Activated CD8-positive, alpha-beta memory T cell treated with anti-CD3 and anti-CD28 coated beads, Interleukin-2, amount 50 U/mL, for 48 hours (primary cell): Measurements from ENCODE around the gene NFKBIZ.
A peak's percentile ranks its signal among the peaks of the same experiment; 100 is the strongest.

Experiments used
- DNase-seq: peaks from one replicate; pipeline ENCODE4 v3.0.0-alpha.2; 2020

NFKBIZ gene

DNA sequence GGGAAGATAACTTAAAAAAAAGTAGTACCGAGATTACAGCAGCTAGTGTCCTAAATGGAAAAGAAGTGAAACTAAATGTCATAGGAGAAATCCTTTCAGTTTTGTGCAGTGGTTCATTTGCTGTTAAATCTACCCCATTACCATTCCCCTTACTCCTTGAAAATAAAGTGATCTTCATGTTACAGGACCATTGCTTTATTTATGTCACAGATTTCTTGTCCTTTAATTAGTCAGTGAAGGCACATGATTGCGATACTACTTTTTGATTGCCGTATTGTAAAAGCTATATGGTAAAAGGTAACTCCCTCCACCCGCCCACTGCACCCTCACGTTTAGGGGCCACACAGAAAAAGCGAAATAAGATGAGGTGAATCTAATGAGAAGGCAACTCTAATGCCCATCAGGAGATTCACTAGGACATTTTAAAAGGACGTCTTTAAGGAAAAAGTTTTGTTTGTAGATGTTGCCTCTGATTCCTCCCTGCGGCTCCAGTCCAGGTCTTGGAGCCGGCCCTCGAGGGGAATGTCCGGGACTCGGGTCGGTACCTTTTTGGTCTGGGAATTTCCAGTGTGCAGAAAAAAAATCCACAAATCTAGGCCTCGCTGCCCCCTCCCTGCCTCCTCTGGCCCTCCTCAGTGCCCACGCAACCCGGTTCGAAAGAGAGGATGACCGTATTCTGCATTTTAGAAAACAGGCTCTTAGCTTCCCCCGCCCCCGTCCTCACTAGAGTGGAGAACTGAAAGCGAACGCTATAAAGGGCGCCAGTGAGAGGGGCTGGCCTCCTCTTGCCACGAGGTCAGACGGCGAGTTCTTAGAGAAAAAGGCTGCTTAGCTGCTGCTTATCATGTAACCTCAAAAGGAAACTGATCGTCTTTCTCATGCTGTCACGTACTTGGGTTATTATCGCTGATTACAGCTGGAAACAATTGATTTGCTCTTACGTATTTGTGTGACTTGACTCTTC, 21.8 kb upstream of the NFKBIZ start:
- DNase-seq = peak; percentile 88

GRCh38 chr3:101828276-101828675, 21.0 kb upstream of the NFKBIZ start:
- no peak for DNase-seq

GRCh38 chr3:101828691-101829436, 20.4 kb upstream of the NFKBIZ start:
- peak; percentile 71 for DNase-seq

GRCh38 chr3:101829437-101829830, 19.9 kb upstream of the NFKBIZ start:
- no peak for DNase-seq

- DNase-seq = no peak
These were observed 19.4 kb upstream of the NFKBIZ start for GRCh38 chr3:101829874-101830273.

GRCh38 chr3:101833446-101833974, 15.8 kb upstream of the NFKBIZ start:
- DNase-seq = no peak

GRCh38 chr3:101835676-101836075, 13.6 kb upstream of the NFKBIZ start:
- no peak for DNase-seq

DNA sequence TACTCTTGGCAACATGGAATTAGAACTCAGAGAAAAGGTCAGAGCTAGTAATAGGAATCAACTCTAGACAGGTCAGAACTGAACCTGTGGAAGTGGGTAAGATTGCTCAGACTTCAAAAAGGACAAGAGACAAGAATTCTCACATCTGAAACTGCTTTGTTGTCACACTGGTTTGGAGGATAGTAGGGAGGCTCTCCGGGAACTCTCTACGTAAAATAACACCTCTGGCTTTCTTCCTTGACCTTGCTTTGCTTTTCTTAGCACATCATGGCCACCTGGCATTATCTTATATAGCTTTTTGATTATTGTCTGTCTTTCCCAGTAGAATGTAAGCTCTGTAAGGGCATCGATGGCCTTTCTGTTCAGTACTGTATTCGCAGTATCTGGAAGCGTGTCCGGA, 13.2 kb upstream of the NFKBIZ start:
- no peak for DNase-seq

- no peak for DNase-seq
These were observed 12.4 kb upstream of the NFKBIZ start for GRCh38 chr3:101836652-101837598.

DNA sequence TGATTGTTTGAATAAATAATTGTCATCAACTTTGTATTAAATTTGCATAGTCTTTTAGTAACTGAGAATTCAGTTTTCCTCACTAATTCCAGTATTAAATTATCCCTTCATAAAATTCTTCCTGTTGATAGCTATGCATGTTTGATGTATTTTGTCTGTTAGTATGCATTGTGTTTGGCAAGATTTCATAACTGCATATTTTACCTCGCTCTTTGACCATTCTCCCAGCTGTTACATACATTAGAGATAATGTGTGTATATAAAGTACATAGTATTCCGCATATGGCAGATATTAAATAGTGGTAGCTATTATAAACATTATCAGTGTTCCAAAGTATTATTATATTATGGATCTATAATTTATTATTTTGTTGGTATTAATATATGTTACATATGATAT, 10.6 kb upstream of the NFKBIZ start:
- no peak for DNase-seq

- DNase-seq = no peak
These were observed 9.2 kb upstream of the NFKBIZ start for GRCh38 chr3:101840066-101840465.

GRCh38 chr3:101842245-101842934, 6.9 kb upstream of the NFKBIZ start:
- no peak for DNase-seq

DNA sequence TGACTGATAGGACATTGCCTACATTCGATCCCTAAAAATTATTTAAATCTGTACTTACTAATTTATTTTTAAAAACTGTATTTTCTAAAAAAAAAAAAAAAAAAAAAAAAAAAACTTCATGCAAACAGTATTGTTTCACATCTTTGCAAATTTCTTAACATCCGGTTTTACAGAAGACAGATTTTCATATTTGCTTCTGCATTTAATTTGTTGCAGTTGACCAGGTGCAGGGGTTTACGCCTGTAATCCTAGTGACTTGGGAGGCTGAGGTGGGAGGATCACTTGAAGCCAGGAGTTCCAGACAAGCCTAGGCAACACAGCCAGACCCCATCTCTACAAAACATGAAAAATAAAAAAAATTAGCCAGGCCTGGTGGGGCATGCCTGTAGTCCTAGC, 6.4 kb upstream of the NFKBIZ start:
- no peak for DNase-seq

DNA sequence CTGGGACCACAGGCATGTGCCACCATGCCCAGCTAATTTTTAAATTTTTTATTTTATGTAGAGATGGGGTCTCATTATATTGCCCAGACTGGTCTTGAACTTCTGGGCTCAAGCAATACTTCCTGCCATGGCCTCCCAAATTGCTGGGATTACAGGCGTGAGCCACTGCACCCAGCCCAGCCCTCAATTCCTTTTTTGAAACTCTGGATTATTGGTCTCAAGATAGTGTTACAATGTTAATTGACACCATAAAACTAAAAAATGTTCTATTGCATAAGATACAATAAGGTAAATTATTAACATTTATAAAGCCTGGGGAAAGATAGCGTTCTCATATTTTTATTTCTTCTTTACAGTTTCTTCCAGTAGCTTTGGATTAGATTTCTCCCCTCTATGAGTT, 3.9 kb upstream of the NFKBIZ start:
- no peak for DNase-seq

GRCh38 chr3:101846709-101847108, 2.6 kb upstream of the NFKBIZ start:
- no peak for DNase-seq

DNA sequence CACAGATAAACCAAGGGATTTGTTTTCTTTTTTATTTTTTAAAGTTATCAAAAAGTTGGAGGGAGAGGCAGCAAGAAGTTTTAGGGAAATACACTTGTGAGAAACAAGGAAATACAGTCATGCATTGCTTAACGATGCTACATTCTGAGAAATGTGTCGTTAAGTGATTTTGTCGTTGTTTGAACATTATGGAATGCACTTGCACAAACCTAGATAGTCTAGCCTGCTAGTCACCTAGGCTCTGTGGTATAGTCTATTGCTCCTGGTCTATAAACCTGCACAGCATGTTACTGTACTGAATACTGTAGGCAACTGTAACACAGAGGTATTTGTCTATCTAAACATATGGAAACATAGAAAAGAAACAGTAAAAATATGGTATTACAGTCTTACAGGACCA, 2.0 kb upstream of the NFKBIZ start:
- no peak for DNase-seq

DNA sequence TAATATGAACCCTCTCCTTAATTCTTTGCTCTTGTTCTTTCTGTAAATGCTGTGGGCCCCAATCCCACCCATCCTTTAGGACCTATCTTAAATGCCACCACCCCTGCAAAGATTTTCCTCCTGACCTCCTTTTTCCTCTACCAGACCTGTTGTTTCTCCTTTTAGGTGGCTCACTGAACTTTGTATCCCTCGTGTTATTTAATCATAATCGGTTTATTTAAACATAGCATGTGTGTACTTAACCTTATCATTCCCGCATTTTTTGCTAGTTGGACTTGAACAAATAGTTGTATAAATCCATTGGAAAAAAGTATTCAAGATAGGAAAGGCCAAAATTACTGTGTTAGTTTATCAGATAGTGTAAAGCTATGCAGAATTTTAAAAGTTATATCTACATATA, 988 bp upstream of the NFKBIZ start:
- DNase-seq = no peak

GRCh38 chr3:101849714-101850245, 466 bp downstream of the NFKBIZ start:
- DNase-seq = peak; percentile 83

DNA sequence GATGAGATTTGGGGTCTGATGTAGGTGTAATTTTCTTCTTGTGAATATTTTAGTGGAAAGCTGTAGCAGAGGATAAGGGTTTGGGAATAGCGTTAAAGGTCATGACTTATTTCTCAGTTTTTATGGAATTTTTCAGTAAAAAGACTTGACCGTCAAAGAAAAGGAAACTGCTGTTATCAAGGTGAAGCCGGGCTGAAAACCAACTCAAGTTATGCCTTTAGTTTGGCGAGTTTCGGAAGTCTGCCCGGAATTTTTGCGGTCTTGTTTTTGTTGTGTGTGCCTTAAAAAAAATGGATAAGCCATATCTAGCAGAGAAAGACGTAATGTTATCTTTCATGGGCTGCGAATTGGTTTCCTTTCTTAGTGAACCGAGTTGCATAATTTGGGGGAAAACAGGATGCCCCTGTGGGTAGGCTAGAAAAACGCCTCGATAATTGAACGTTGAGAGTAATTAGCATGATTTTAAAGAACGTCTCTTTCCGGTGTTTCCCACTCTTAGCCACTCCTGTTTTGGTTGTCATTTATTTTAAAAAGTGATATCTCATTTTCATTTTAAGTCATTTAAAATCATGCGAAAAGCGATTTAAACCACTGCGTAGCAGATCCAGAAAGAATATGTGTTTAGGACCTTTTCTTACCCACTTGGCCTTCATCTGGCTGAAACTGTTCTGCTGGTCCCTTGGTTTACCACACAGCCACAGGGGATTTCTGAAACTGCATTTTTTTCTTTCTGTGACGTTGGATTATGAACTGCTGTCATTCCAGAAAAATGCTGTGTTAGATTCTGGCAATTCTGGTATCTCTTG, 1.1 kb downstream of the NFKBIZ start:
- no peak for DNase-seq

GRCh38 chr3:101851072-101851770, 1.9 kb downstream of the NFKBIZ start:
- DNase-seq = no peak
